Heart left ventricle (tissue), 16 donors: ENCODE measurements around the gene KRT17. TPM values are rescaled to one million over a fixed set of nuclear protein-coding genes. Genes with fewer than 3 reads are reported as not detected.

Experiments
- ATAC-seq, 4 donors: fragments of 200-7000 bp; cut with Tn5 transposase; one replicate each; pipeline ENCODE4 v1.9.1; 2020 to 2022; ENCODE audit warnings: moderate library complexity in 4 of 4, mild to moderate bottlenecking in 3 of 4, moderate number of reproducible peaks in 1 of 4
- DNase-seq, 5 donors: peaks; one replicate each; pipeline ENCODE4 v3.0.0-alpha.2; 2020
- H3K27ac ChIP-seq, 12 donors: fragments of 200-600 bp; sonication (generic) in 4 of 12; one replicate each; pipeline versions ENCODE4 v1.5.0 to v1.8.0; 2016 to 2022; ENCODE audit warnings: mild to moderate bottlenecking in 2 of 12
- H3K27me3 ChIP-seq, 9 donors: fragments of 200-600 bp; sonication (generic) in 2 of 9; one replicate each; pipeline versions ENCODE4 v1.5.1 to v1.8.0; 2016 to 2022; ENCODE audit warnings: mild to moderate bottlenecking in 3 of 9
- H3K36me3 ChIP-seq, 9 donors: fragments of 200-600 bp; sonication (generic) in 2 of 9; one replicate each; pipeline versions ENCODE4 v1.5.0 to v1.8.0; 2018 to 2022; ENCODE audit warnings: mild to moderate bottlenecking in 2 of 9
- H3K4me1 ChIP-seq, 12 donors: fragments of 200-600 bp; sonication (generic) in 4 of 12; one replicate each; pipeline versions ENCODE4 v1.5.0 to v1.8.0; 2016 to 2022; ENCODE audit warnings: mild to moderate bottlenecking in 3 of 12
- H3K4me3 ChIP-seq, 12 donors: fragments of 200-600 bp; sonication (generic) in 4 of 12; one replicate each; pipeline versions ENCODE4 v1.5.0 to v1.8.0; 2017 to 2022; ENCODE audit warnings: mild to moderate bottlenecking in 9 of 12, moderate library complexity in 4 of 12
- H3K9me3 ChIP-seq, 12 donors: fragments of 200-600 bp; sonication (generic) in 4 of 12; one replicate each; pipeline versions ENCODE4 v1.5.0 to v1.8.0; 2016 to 2022; ENCODE audit warnings: mild to moderate bottlenecking in 1 of 12
- CTCF ChIP-seq, 12 donors: fragments of 200-600 bp; sonication (generic) in 4 of 12; IDR thresholded peaks; one replicate each; pipeline versions ENCODE4 v1.5.0 to v1.8.0; 2018 to 2022; ENCODE audit warnings: antibody characterized with exemption in 12 of 12, mild to moderate bottlenecking in 5 of 12
- POLR2A ChIP-seq, 2 donors: fragments of 450-650 bp; IDR thresholded peaks; one replicate each; pipeline ENCODE4 v1.6.1; 2017; ENCODE audit warnings: antibody characterized with exemption in 2 of 2, mild to moderate bottlenecking in 2 of 2, moderate library complexity in 2 of 2
- WGBS, 4 donors: extraction: QIAGEN DNeasy Blood & Tissue Kit in 2 of 4; methylation state at CpG; one replicate each; pipeline versions ENCODE4 v1.1.5 to v1.1.7; 2013 to 2018; 5-methylcytosine and 5-hydroxymethylcytosine counted together
- intact Hi-C, 10 donors: fragments of 100-400 bp; cut with DNase I; formaldehyde crosslinking; loops; one replicate each; pipeline versions ENCODE4 v1.11.1 to v1.14.2; 2022
- polyA plus RNA-seq, 2 donors: library from polyadenylated mRNA; stranded (reverse); fragments of 200-250 nt; gene quantifications; one replicate each; pipeline ENCODE4 v1.2.3, GENCODE V29; 2013
- total RNA-seq, 9 donors: library from RNA; depleted of rRNA in 2 of 9; stranded (reverse); fragments of >200 nt in 2 of 9; fragmentation: NEBNext Ultra II Directional in 3 of 9; extraction: Animal tissue kit (Norgen Biotek cat#: 25700) in 3 of 9; gene quantifications; one replicate each; pipeline versions ENCODE4 v1.1.0 to v1.2.4, GENCODE V29; 2016 to 2023
- donor health status: ischemic (EF 13 %, LVEDD 7.1; RV severe dilation, severe dysfunction).
- donor health status: healthy with polysubstance abuse.
- donor health status: DM: no; HTN: yes; CAD: no.
- donor health status: DM: no; HTN: no; CAD: no.
- donor health status: ischemic (EF 25% LVEDD 6.9; RV normal size, moderate dysfunction).
- donor health status: ischemic (EF 25% LVEDD 5.7; RV mildly dilated, moderate dysfunction).
- donor health status: healthy.
- donor health status: DM: yes; HTN: yes; CAD: no.
- donor health status: ischemic (EF 35%, LVEDD 5.7; RV mildly dilated, moderate dysfunction).
- donor health status: nonischemic (EF 11% LVEDD 7.7; RV severe dilation, severe dysfunction).
- donor health status: DM: yes; HTN: yes; CAD: no.
- donor health status: PGD.
- donor health status: ischemic (EF 29% LVEDD 5.4; RV normal size, mild dysfunction).
- donor health status: nonischemic (EF 23%, LVEDD 6.1; RV moderate dilation, normal function).

Gene KRT17
- total and polyA plus RNA-seq, 11 donors, result 0.60 TPM; not detected in 10

- intact Hi-C loops, result loop anchor here in 2 of 10 donors (5.0 kb wide), 1 partner anchor 72 kb away; no protein-coding TSS in a partner anchor
- Histone ChIP-seq H3K27ac (no peak overlapping the region), H3K4me3 (no peak overlapping the region), H3K27me3 (peaks cover 3 to 62% (median 14%) of the 10 kb centered on the region in 9 donors), H3K36me3 (no peaks in the 10 kb centered on the region), H3K9me3 (no peaks in the 10 kb centered on the region), H3K4me1 (no peaks in the 10 kb centered on the region)
- DNase-seq (peak in 1 of 5 donors; percentile 29), ATAC-seq (no peak)
- 47 to 64% (median 54%) methylated on average over 3 of the region's 3 CpGs for WGBS, 4 donors
- TF ChIP-seq POLR2A (IDR thresholded peaks at IDR 0.05) (no peak), CTCF (IDR thresholded peaks at IDR 0.05) (no peak)
Measured at GRCh38 chr17:41575336-41575735, 49.0 kb downstream of the KRT17 start.

GRCh38 chr17:41571561-41572434 lies 52.6 kb downstream of the KRT17 start, which contains the start of gene KRT9:
Gene KRT9, minus strand, starts transcription at chr17:41572059. Its CDS starts 67 bp downstream, at chr17:41571992.
- intact Hi-C loops, result no loop called here
- WGBS, 4 donors, result 56 to 65% (median 61%) methylated on average over 15 to 24 of the region's 24 CpGs
- DNase-seq (peak in 1 of 5 donors; percentile 33), ATAC-seq (no peak)
- no peak within 1 kb of the TSS for H3K4me3 ChIP-seq
- peaks cover under 1 to 58% (median 11%) of the 10 kb centered on the region in 9 donors for H3K27me3 ChIP-seq
- H3K9me3 ChIP-seq, result no peaks in the 10 kb centered on the region
- no peak for TF ChIP-seq POLR2A (IDR thresholded peaks at IDR 0.05)
- no peak for TF ChIP-seq CTCF (IDR thresholded peaks at IDR 0.05)
- H3K36me3 ChIP-seq, result no peaks in the 10 kb centered on the region
- no peak within 1 kb of the TSS for H3K27ac ChIP-seq
- H3K4me1 ChIP-seq, result no peaks in the 10 kb centered on the region

Other genes starting within 250 kb of the KRT17 start
- gene KRT34, start 242.3 kb downstream of the KRT17 start, total RNA-seq, result not detected
- not detected for gene KRT34, start 242.3 kb downstream of the KRT17 start, polyA plus RNA-seq
- gene KRT31, start 227.0 kb downstream of the KRT17 start, total RNA-seq, result not detected
- not detected for gene KRT31, start 227.0 kb downstream of the KRT17 start, polyA plus RNA-seq
- gene KRT37, start 200.0 kb downstream of the KRT17 start, total RNA-seq, result not detected
- not detected for gene KRT37, start 200.0 kb downstream of the KRT17 start, polyA plus RNA-seq
- gene KRT38, start 183.6 kb downstream of the KRT17 start, total RNA-seq, result not detected
- not detected for gene KRT38, start 183.6 kb downstream of the KRT17 start, polyA plus RNA-seq
- gene KRT32, start 157.2 kb downstream of the KRT17 start, total RNA-seq, result under 1 TPM in 3 of 9 donors, not detected in 6; 0.16 to 0.27 (median 0.16) TPM
- under 1 TPM in 1 of 2 donors, not detected in 1; 0.26 TPM for gene KRT32, start 157.2 kb downstream of the KRT17 start, polyA plus RNA-seq
- gene KRT35, start 143.4 kb downstream of the KRT17 start, total RNA-seq, result not detected
- gene KRT35, start 143.4 kb downstream of the KRT17 start, polyA plus RNA-seq, result not detected
- gene KRT36, start 134.7 kb downstream of the KRT17 start, total RNA-seq, result not detected
- not detected for gene KRT36, start 134.7 kb downstream of the KRT17 start, polyA plus RNA-seq
- gene KRT13, start 119.0 kb downstream of the KRT17 start, total RNA-seq, result under 1 TPM in 1 of 9 donors, not detected in 8; 0.31 TPM
- 1 to 10 TPM in 1 of 2 donors, not detected in 1; 4.1 TPM for gene KRT13, start 119.0 kb downstream of the KRT17 start, polyA plus RNA-seq
- gene KRT15, start 105.7 kb downstream of the KRT17 start, total RNA-seq, result under 1 TPM in 1 of 9 donors, not detected in 8; 0.36 TPM
- under 1 TPM in 1 of 2 donors, not detected in 1; 0.14 TPM for gene KRT15, start 105.7 kb downstream of the KRT17 start, polyA plus RNA-seq
- 100 to 1,000 TPM in 1 of 9 donors, under 1 TPM in 8; 0.40 to 163 (median 0.75) TPM for gene KRT19, start 96.3 kb downstream of the KRT17 start, total RNA-seq
- gene KRT19, start 96.3 kb downstream of the KRT17 start, polyA plus RNA-seq, result 1 to 10 TPM; 1.6 to 2.1 TPM
- not detected for gene KRT9, start 52.5 kb downstream of the KRT17 start, total RNA-seq
- gene KRT9, start 52.5 kb downstream of the KRT17 start, polyA plus RNA-seq, result not detected
- under 1 TPM in 2 of 9 donors, not detected in 7; 0.23 to 0.38 TPM for gene KRT14, start 37.7 kb downstream of the KRT17 start, total RNA-seq
- gene KRT14, start 37.7 kb downstream of the KRT17 start, polyA plus RNA-seq, result not detected
- gene KRT16, start 11.8 kb downstream of the KRT17 start, total RNA-seq, result not detected
- gene KRT16, start 11.8 kb downstream of the KRT17 start, polyA plus RNA-seq, result under 1 TPM in 1 of 2 donors, not detected in 1; 0.06 TPM
- gene EIF1, start 64.3 kb upstream of the KRT17 start, total RNA-seq, result 1,000 to 10,000 TPM in 6 of 9 donors, 100 to 1,000 TPM in 3; 402 to 1,338 (median 1,177) TPM
- 1,000 to 10,000 TPM in 1 of 2 donors, 100 to 1,000 TPM in 1; 911 to 1,001 TPM for gene EIF1, start 64.3 kb upstream of the KRT17 start, polyA plus RNA-seq
- gene GAST, start 87.8 kb upstream of the KRT17 start, total RNA-seq, result not detected
- not detected for gene GAST, start 87.8 kb upstream of the KRT17 start, polyA plus RNA-seq
- gene HAP1, start 110.1 kb upstream of the KRT17 start, total RNA-seq, result under 1 TPM in 4 of 9 donors, not detected in 5; 0.07 to 0.35 (median 0.10) TPM
- under 1 TPM in 1 of 2 donors, not detected in 1; 0.10 TPM for gene HAP1, start 110.1 kb upstream of the KRT17 start, polyA plus RNA-seq
- 100 to 1,000 TPM; 143 to 503 (median 166) TPM for gene JUP, start 162.1 kb upstream of the KRT17 start, total RNA-seq
- gene JUP, start 162.1 kb upstream of the KRT17 start, polyA plus RNA-seq, result 100 to 1,000 TPM in 1 of 2 donors, 10 to 100 TPM in 1; 94.6 to 148 TPM
- gene P3H4, start 187.4 kb upstream of the KRT17 start, total RNA-seq, result 10 to 100 TPM in 1 of 9 donors, 1 to 10 TPM in 8; 2.2 to 10.1 (median 5.3) TPM
- 1 to 10 TPM; 4.2 to 9.4 TPM for gene P3H4, start 187.4 kb upstream of the KRT17 start, polyA plus RNA-seq
- 10 to 100 TPM in 5 of 9 donors, 1 to 10 TPM in 4; 6.5 to 40.4 (median 12.5) TPM for gene FKBP10, start 188.4 kb upstream of the KRT17 start, total RNA-seq
- 10 to 100 TPM; 11.4 to 25.2 TPM for gene FKBP10, start 188.4 kb upstream of the KRT17 start, polyA plus RNA-seq
- gene NT5C3B, start 211.7 kb upstream of the KRT17 start, total RNA-seq, result 10 to 100 TPM; 16.0 to 26.7 (median 24.1) TPM
- 10 to 100 TPM; 30.0 to 50.9 TPM for gene NT5C3B, start 211.7 kb upstream of the KRT17 start, polyA plus RNA-seq
- gene KLHL10, start 213.2 kb upstream of the KRT17 start, total RNA-seq, result under 1 TPM in 1 of 9 donors, not detected in 8; 0.10 TPM
- gene KLHL10, start 213.2 kb upstream of the KRT17 start, polyA plus RNA-seq, result under 1 TPM in 1 of 2 donors, not detected in 1; 0.08 TPM
- gene KLHL11, start 240.8 kb upstream of the KRT17 start, total RNA-seq, result 1 to 10 TPM; 2.3 to 5.9 (median 3.6) TPM
- 1 to 10 TPM; 1.1 to 1.9 TPM for gene KLHL11, start 240.8 kb upstream of the KRT17 start, polyA plus RNA-seq